WTC11 (cell line): Measurements from ENCODE around the gene CHRNE. TPM values are rescaled to one million over a fixed set of nuclear protein-coding genes. Genes with fewer than 3 reads are reported as not detected.

ENCODE experiments used
- CBFB ChIP-seq: sonication (generic); formaldehyde crosslinking; IDR thresholded peaks from 2 replicates; pipeline ENCODE4 v1.8.1; 2022; ENCODE audit warnings: mild to moderate bottlenecking, low read depth, missing genetic modification reagents
- CREB1 ChIP-seq: sonication (generic); formaldehyde crosslinking; IDR thresholded peaks from 2 replicates; pipeline ENCODE4 v1.8.0; 2023; ENCODE audit warnings: mild to moderate bottlenecking, missing genetic modification reagents
- CREM ChIP-seq: sonication (generic); formaldehyde crosslinking; IDR thresholded peaks from 2 replicates; pipeline ENCODE4 v1.8.1; 2022; ENCODE audit warnings: mild to moderate bottlenecking, missing genetic modification reagents, moderate library complexity
- EMX1 ChIP-seq: fragments of 250-450 bp; sonication (Bioruptor Pico); IDR thresholded peaks from 2 replicates; pipeline ENCODE4 v1.8.0; 2021; ENCODE audit warnings: mild to moderate bottlenecking
- ESRRA ChIP-seq: sonication (generic); formaldehyde crosslinking; IDR thresholded peaks from 2 replicates; pipeline ENCODE4 v1.8.1; 2022; ENCODE audit warnings: mild to moderate bottlenecking, missing genetic modification reagents, borderline replicate concordance
- ETV6 ChIP-seq: sonication (generic); formaldehyde crosslinking; IDR thresholded peaks from 2 replicates; pipeline ENCODE4 v1.8.1; 2022; ENCODE audit warnings: mild to moderate bottlenecking, missing genetic modification reagents
- FOXK1 ChIP-seq: sonication (generic); formaldehyde crosslinking; IDR thresholded peaks from 2 replicates; pipeline ENCODE4 v1.8.0; 2022; ENCODE audit warnings: mild to moderate bottlenecking, moderate library complexity, missing genetic modification reagents
- FOXP1 ChIP-seq: sonication (generic); formaldehyde crosslinking; IDR thresholded peaks from 2 replicates; pipeline ENCODE4 v1.8.0; 2022; ENCODE audit warnings: missing genetic modification reagents, mild to moderate bottlenecking, moderate library complexity, borderline replicate concordance
- GABPB1 ChIP-seq: sonication (generic); formaldehyde crosslinking; IDR thresholded peaks from 2 replicates; pipeline ENCODE4 v1.8.1; 2023; ENCODE audit warnings: mild to moderate bottlenecking, missing genetic modification reagents
- GRHL2 ChIP-seq: fragments of 250-450 bp; sonication (Bioruptor Pico); IDR thresholded peaks from 2 replicates; pipeline ENCODE4 v1.8.0; 2022; ENCODE audit warnings: mild to moderate bottlenecking, moderate library complexity; ENCODE audit not compliant: insufficient replicate concordance, severe bottlenecking
- GTF2I ChIP-seq: fragments of 250-450 bp; sonication (Bioruptor Pico); conservative IDR thresholded peaks from 2 replicates; pipeline ENCODE4 v1.4.0; 2021; ENCODE audit warnings: mild to moderate bottlenecking
- JAZF1 ChIP-seq: fragments of 250-450 bp; sonication (Bioruptor Pico); IDR thresholded peaks from 2 replicates; pipeline ENCODE4 v1.9.0; 2021; ENCODE audit warnings: moderate library complexity, mild to moderate bottlenecking, inconsistent platforms
- MXD4 ChIP-seq: fragments of 250-450 bp; sonication (Bioruptor Pico); IDR thresholded peaks from 2 replicates; pipeline ENCODE4 v1.8.0; 2021; ENCODE audit warnings: mild to moderate bottlenecking, moderate library complexity, borderline replicate concordance
- NFYB ChIP-seq: sonication (generic); formaldehyde crosslinking; conservative IDR thresholded peaks from 2 replicates; pipeline ENCODE4 v1.8.0; 2022; ENCODE audit warnings: low read depth, missing genetic modification reagents
- NR1H2 ChIP-seq: sonication (generic); formaldehyde crosslinking; IDR thresholded peaks from 2 replicates; pipeline ENCODE4 v1.9.0; 2021; ENCODE audit warnings: mild to moderate bottlenecking, moderate library complexity, missing genetic modification reagents
- SMAD4 ChIP-seq: sonication (generic); formaldehyde crosslinking; IDR thresholded peaks from 2 replicates; pipeline ENCODE4 v1.8.0; 2022; ENCODE audit warnings: mild to moderate bottlenecking, missing genetic modification reagents
- SOX15 ChIP-seq: fragments of 250-450 bp; sonication (Bioruptor Pico); IDR thresholded peaks from 2 replicates; pipeline ENCODE4 v1.9.0; 2021; ENCODE audit warnings: mild to moderate bottlenecking
- SP1 ChIP-seq: sonication (generic); formaldehyde crosslinking; conservative IDR thresholded peaks from 2 replicates; pipeline ENCODE4 v1.8.1; 2022; ENCODE audit warnings: missing genetic modification reagents
- TCF7 ChIP-seq: sonication (generic); formaldehyde crosslinking; IDR thresholded peaks from 2 replicates; pipeline ENCODE4 v1.8.0; 2022; ENCODE audit warnings: mild to moderate bottlenecking, low read depth, missing genetic modification reagents, moderate library complexity
- TP53 ChIP-seq: sonication (generic); formaldehyde crosslinking; IDR thresholded peaks from 2 replicates; pipeline ENCODE4 v1.8.1; 2023; ENCODE audit warnings: mild to moderate bottlenecking, missing genetic modification reagents
- USF1 ChIP-seq: sonication (generic); formaldehyde crosslinking; IDR thresholded peaks from 2 replicates; pipeline ENCODE4 v1.8.0; 2022; ENCODE audit warnings: mild to moderate bottlenecking, missing genetic modification reagents
- USF2 ChIP-seq: sonication (generic); formaldehyde crosslinking; IDR thresholded peaks from 2 replicates; pipeline ENCODE4 v1.8.1; 2023; ENCODE audit warnings: mild to moderate bottlenecking, missing genetic modification reagents, moderate library complexity
- ZNF121 ChIP-seq: sonication (generic); formaldehyde crosslinking; IDR thresholded peaks from 2 replicates; pipeline ENCODE4 v1.8.0; 2023; ENCODE audit warnings: missing genetic modification reagents
- ZNF219 ChIP-seq: sonication (generic); formaldehyde crosslinking; IDR thresholded peaks from 2 replicates; pipeline ENCODE4 v1.8.0; 2023; ENCODE audit warnings: missing genetic modification reagents, mild to moderate bottlenecking, borderline replicate concordance
- ZNF317 ChIP-seq: sonication (generic); formaldehyde crosslinking; IDR thresholded peaks from 2 replicates; pipeline ENCODE4 v1.8.1; 2023; ENCODE audit warnings: low read depth, mild to moderate bottlenecking, moderate library complexity, missing genetic modification reagents, borderline replicate concordance
- ZNF396 ChIP-seq: fragments of 250-450 bp; sonication (Bioruptor Pico); IDR thresholded peaks from 2 replicates; pipeline ENCODE4 v1.8.0; 2021; ENCODE audit warnings: mild to moderate bottlenecking, moderate library complexity, borderline replicate concordance
- total RNA-seq: library from RNA; stranded (reverse); gene quantifications from 3 replicates; pipeline ENCODE4 v1.2.3, GENCODE V29; 2021
- TF ChIP-seq, protein P1 (sequence below): sonication (generic); formaldehyde crosslinking; IDR thresholded peaks from 2 replicates; pipeline ENCODE4 v1.8.0; 2023; ENCODE audit warnings: mild to moderate bottlenecking, missing genetic modification reagents
- TF ChIP-seq, protein P2 (sequence below): sonication (generic); formaldehyde crosslinking; IDR thresholded peaks from 2 replicates; pipeline ENCODE4 v1.8.1; 2023; ENCODE audit warnings: mild to moderate bottlenecking, missing genetic modification reagents, borderline replicate concordance
- TF ChIP-seq, protein P3 (sequence below): sonication (generic); formaldehyde crosslinking; IDR thresholded peaks from 2 replicates; pipeline ENCODE4 v1.8.1; 2022; ENCODE audit warnings: low read depth, mild to moderate bottlenecking, moderate library complexity, missing genetic modification reagents, borderline replicate concordance
- TF ChIP-seq, protein P4 (sequence below): fragments of 250-450 bp; sonication (Bioruptor Pico); IDR thresholded peaks from 2 replicates; pipeline ENCODE4 v1.9.0; 2021; ENCODE audit warnings: moderate library complexity, mild to moderate bottlenecking, inconsistent platforms, borderline replicate concordance

Gene CHRNE
- total RNA-seq, 1 experiment from 2014 or later: 0.70 TPM

DNA sequence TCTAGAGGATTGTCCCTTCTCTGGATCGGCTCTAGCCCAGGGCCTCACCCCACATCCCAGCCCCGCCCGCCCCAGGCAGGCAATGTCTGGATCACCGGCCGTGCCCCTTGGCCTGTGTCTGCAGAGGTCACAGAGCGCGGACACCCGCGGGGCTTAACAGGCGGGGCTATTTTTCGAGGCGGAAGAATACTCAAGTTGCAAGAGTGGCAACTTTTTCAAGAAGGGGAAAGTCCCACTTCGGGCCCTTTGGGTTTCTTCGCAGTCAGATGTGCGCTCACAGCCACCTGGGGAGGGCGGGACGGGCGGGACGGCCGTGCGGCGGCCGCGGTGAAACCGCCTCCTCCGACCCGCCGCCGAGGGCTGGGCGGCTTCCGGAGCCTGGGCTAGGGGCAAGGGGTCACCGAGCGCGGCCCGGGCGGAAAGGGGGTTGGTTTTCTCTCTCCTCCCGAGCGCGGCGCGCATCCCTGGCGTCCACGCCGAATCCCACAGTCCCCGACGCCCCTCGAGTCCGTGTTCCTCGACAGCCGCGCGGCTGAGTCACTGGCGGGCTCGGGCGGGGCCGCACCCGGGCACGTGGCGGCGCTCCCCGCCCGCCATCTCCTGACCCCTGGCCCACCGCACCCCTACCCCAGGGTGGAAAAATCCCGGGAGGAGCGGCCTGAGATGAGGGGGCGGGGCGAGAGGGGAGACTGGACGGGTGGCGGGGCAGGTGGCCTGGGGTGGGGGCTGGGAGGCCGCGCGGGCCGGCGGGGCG lies 46.6 kb upstream of the CHRNE start (continued):
- TF ChIP-seq, protein P1, sequence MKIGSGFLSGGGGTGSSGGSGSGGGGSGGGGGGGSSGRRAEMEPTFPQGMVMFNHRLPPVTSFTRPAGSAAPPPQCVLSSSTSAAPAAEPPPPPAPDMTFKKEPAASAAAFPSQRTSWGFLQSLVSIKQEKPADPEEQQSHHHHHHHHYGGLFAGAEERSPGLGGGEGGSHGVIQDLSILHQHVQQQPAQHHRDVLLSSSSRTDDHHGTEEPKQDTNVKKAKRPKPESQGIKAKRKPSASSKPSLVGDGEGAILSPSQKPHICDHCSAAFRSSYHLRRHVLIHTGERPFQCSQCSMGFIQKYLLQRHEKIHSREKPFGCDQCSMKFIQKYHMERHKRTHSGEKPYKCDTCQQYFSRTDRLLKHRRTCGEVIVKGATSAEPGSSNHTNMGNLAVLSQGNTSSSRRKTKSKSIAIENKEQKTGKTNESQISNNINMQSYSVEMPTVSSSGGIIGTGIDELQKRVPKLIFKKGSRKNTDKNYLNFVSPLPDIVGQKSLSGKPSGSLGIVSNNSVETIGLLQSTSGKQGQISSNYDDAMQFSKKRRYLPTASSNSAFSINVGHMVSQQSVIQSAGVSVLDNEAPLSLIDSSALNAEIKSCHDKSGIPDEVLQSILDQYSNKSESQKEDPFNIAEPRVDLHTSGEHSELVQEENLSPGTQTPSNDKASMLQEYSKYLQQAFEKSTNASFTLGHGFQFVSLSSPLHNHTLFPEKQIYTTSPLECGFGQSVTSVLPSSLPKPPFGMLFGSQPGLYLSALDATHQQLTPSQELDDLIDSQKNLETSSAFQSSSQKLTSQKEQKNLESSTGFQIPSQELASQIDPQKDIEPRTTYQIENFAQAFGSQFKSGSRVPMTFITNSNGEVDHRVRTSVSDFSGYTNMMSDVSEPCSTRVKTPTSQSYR: 0 out of 2 replicates have a peak, but pooled peaks have one; percentile 60
- TF ChIP-seq SMAD4 (CRISPR knock-in tag): no peak
- TF ChIP-seq TCF7 (CRISPR knock-in tag): 0 out of 2 replicates have a peak, but pooled peaks have one; percentile 30
- no peak for TF ChIP-seq SOX15 (CRISPR knock-in tag)
- TF ChIP-seq, protein P2, sequence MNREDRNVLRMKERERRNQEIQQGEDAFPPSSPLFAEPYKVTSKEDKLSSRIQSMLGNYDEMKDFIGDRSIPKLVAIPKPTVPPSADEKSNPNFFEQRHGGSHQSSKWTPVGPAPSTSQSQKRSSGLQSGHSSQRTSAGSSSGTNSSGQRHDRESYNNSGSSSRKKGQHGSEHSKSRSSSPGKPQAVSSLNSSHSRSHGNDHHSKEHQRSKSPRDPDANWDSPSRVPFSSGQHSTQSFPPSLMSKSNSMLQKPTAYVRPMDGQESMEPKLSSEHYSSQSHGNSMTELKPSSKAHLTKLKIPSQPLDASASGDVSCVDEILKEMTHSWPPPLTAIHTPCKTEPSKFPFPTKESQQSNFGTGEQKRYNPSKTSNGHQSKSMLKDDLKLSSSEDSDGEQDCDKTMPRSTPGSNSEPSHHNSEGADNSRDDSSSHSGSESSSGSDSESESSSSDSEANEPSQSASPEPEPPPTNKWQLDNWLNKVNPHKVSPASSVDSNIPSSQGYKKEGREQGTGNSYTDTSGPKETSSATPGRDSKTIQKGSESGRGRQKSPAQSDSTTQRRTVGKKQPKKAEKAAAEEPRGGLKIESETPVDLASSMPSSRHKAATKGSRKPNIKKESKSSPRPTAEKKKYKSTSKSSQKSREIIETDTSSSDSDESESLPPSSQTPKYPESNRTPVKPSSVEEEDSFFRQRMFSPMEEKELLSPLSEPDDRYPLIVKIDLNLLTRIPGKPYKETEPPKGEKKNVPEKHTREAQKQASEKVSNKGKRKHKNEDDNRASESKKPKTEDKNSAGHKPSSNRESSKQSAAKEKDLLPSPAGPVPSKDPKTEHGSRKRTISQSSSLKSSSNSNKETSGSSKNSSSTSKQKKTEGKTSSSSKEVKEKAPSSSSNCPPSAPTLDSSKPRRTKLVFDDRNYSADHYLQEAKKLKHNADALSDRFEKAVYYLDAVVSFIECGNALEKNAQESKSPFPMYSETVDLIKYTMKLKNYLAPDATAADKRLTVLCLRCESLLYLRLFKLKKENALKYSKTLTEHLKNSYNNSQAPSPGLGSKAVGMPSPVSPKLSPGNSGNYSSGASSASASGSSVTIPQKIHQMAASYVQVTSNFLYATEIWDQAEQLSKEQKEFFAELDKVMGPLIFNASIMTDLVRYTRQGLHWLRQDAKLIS: no peak
- TF ChIP-seq CBFB (CRISPR knock-in tag): no peak
- TF ChIP-seq USF2 (CRISPR knock-in tag): peak; percentile 56; the same call in 1 of the 2 replicates
- no peak for TF ChIP-seq GABPB1 (CRISPR knock-in tag)
- TF ChIP-seq ZNF219 (CRISPR knock-in tag): no peak; the same call in 1 of the 2 replicates
- TF ChIP-seq ZNF121 (CRISPR knock-in tag): no peak
- TF ChIP-seq ESRRA (CRISPR knock-in tag): no peak; the same call in 1 of the 2 replicates
- no peak for TF ChIP-seq ZNF317 (CRISPR knock-in tag)
- 0 out of 2 replicates have a peak, but pooled peaks have one; percentile 21 for TF ChIP-seq FOXK1 (CRISPR knock-in tag)
- TF ChIP-seq CREB1 (CRISPR knock-in tag): no peak
- no peak for TF ChIP-seq ZNF396 (CRISPR knock-in tag)
- no peak for TF ChIP-seq FOXP1 (CRISPR knock-in tag)
- peak; percentile 50 for TF ChIP-seq SP1 (CRISPR knock-in tag)
- no peak for TF ChIP-seq GRHL2 (CRISPR knock-in tag)
- no peak for TF ChIP-seq JAZF1 (CRISPR knock-in tag)
- TF ChIP-seq USF1 (CRISPR knock-in tag): peak; percentile 56; the same call in 1 of the 2 replicates
- TF ChIP-seq GTF2I: no peak
- TF ChIP-seq, protein P3, sequence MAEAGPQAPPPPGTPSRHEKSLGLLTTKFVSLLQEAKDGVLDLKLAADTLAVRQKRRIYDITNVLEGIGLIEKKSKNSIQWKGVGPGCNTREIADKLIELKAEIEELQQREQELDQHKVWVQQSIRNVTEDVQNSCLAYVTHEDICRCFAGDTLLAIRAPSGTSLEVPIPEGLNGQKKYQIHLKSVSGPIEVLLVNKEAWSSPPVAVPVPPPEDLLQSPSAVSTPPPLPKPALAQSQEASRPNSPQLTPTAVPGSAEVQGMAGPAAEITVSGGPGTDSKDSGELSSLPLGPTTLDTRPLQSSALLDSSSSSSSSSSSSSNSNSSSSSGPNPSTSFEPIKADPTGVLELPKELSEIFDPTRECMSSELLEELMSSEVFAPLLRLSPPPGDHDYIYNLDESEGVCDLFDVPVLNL (CRISPR knock-in tag): no peak
- TF ChIP-seq, protein P4, sequence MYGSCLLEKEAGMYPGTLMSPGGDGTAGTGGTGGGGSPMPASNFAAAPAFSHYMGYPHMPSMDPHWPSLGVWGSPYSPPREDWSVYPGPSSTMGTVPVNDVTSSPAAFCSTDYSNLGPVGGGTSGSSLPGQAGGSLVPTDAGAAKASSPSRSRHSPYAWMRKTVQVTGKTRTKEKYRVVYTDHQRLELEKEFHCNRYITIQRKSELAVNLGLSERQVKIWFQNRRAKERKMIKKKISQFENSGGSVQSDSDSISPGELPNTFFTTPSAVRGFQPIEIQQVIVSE (CRISPR knock-in tag): no peak
- 0 out of 2 replicates have a peak, but pooled peaks have one; percentile 13 for TF ChIP-seq EMX1
- TF ChIP-seq NFYB: no peak
- TF ChIP-seq MXD4 (CRISPR knock-in tag): no peak
- no peak for TF ChIP-seq CREM (CRISPR knock-in tag)
- TF ChIP-seq ETV6: no peak
- peak; percentile 27; the same call in 1 of the 2 replicates for TF ChIP-seq TP53
- no peak for TF ChIP-seq NR1H2
